Esophagus muscularis mucosa (tissue), 4 donors: ENCODE measurements around the gene PLEKHA8. TPM values are rescaled to one million over a fixed set of nuclear protein-coding genes. Genes with fewer than 3 reads are reported as not detected.

ENCODE experiments used
- DNase-seq: peaks from one replicate; pipeline ENCODE4 v3.0.0-alpha.2; 2017; ENCODE audit errors: extremely low spot score
- H3K27ac ChIP-seq, 4 donors: fragments of 200-600 bp; sonication (generic); replicated peaks in 1 of 4; 1 replicate in 3 of 4; 2 replicates in 1 of 4; pipeline ENCODE4 v1.5.1; 2016 to 2019; ENCODE audit warnings: mild to moderate bottlenecking in 1 of 4
- H3K27me3 ChIP-seq, 4 donors: fragments of 200-600 bp; sonication (generic); one replicate each; pipeline versions ENCODE4 v1.5.1 to v1.6.0; 2016 to 2019
- H3K36me3 ChIP-seq, 4 donors: fragments of 200-600 bp; sonication (generic); one replicate each; pipeline ENCODE4 v1.5.1; 2016 to 2019
- H3K4me1 ChIP-seq, 4 donors: fragments of 200-600 bp; sonication (generic); one replicate each; pipeline ENCODE4 v1.5.1; 2016 to 2019
- H3K4me3 ChIP-seq, 4 donors: fragments of 200-600 bp; sonication (generic); 1 replicate in 2 of 4; 2 replicates in 2 of 4; pipeline ENCODE4 v1.5.1; 2016 to 2019; ENCODE audit warnings: mild to moderate bottlenecking in 4 of 4, moderate library complexity in 1 of 4
- H3K9me3 ChIP-seq, 4 donors: fragments of 200-600 bp; sonication (generic); 1 replicate in 3 of 4; 2 replicates in 1 of 4; pipeline ENCODE4 v1.5.1; 2016 to 2019
- CTCF ChIP-seq, 3 experiments: fragments of 200-600 bp in 2 of 3; fragments of 450-650 bp in 1 of 3; sonication (generic) in 2 of 3; IDR thresholded peaks; one replicate each; pipeline ENCODE4 v1.5.1; 2017 to 2019; ENCODE audit warnings: antibody characterized with exemption in 3 of 3, mild to moderate bottlenecking in 2 of 3, moderate library complexity in 1 of 3
- EP300 ChIP-seq: sonication (generic); formaldehyde crosslinking; IDR thresholded peaks from one replicate; pipeline ENCODE4 v1.6.1; 2017; ENCODE audit warnings: antibody characterized with exemption
- POLR2A ChIP-seq: fragments of 450-650 bp; IDR thresholded peaks from one replicate; pipeline ENCODE4 v1.6.1; 2017; ENCODE audit warnings: antibody characterized with exemption, moderate library complexity, mild to moderate bottlenecking, low read depth
- POLR2AphosphoS5 ChIP-seq, 2 donors: sonication (generic); formaldehyde crosslinking; IDR thresholded peaks; one replicate each; pipeline ENCODE4 v1.6.1; 2017; ENCODE audit warnings: antibody characterized with exemption in 2 of 2
- WGBS: methylation state at CpG from one replicate; pipeline ENCODE4 v1.1.5; 2018; 5-methylcytosine and 5-hydroxymethylcytosine counted together
- intact Hi-C: fragments of 100-400 bp; cut with DNase I; formaldehyde crosslinking; loops from one replicate; pipeline ENCODE4 v1.15.1; 2023
- total RNA-seq, 4 donors: library from RNA; depleted of rRNA; stranded (reverse); fragments of >200 nt; gene quantifications; one replicate each; pipeline versions ENCODE4 v1.1.0 to v1.2.1, GENCODE V29; 2016

Gene PLEKHA8
- total RNA-seq, 4 donors from 2014 or later = 6.6 to 11.9 (median 10.2) TPM

- peaks cover 0 to 63% (median 38%) of the 10 kb centered on the region in 4 donors for H3K36me3 ChIP-seq
- TF ChIP-seq POLR2A = no peak
- TF ChIP-seq POLR2AphosphoS5 (IDR thresholded peaks at IDR 0.05) = no peak
- no peak for TF ChIP-seq CTCF (IDR thresholded peaks at IDR 0.05)
- TF ChIP-seq EP300 = no peak
- intact Hi-C loops = no loop called here
Observed at GRCh38 chr7:30149640-30150272, 121.5 kb downstream of the PLEKHA8 start.

GRCh38 chr7:30150711-30151110 is 122.5 kb downstream of the PLEKHA8 start:
- Histone ChIP-seq H3K27me3 (no peaks in the 10 kb centered on the region), H3K36me3 (peaks cover 0 to 73% (median 39%) of the 10 kb centered on the region in 4 donors), H3K4me3 (no peak overlapping the region), H3K27ac (no peak overlapping the region), H3K4me1 (peaks cover 27 to 54% (median 43%) of the 10 kb centered on the region in 4 donors), H3K9me3 (no peaks in the 10 kb centered on the region)
- intact Hi-C loops = no loop called here
- WGBS = 67% methylated on average over 5 of the region's 7 CpGs
- no peak for TF ChIP-seq EP300
- no peak for TF ChIP-seq POLR2A
- no peak for TF ChIP-seq POLR2AphosphoS5 (IDR thresholded peaks at IDR 0.05)
- TF ChIP-seq CTCF (IDR thresholded peaks at IDR 0.05) = no peak
- no peak for DNase-seq

More at GRCh38 chr7:30149640-30150272, 121.5 kb downstream of the PLEKHA8 start:
- DNase-seq = no peak
- Histone ChIP-seq H3K4me3 (no peak overlapping the region), H3K27ac (no peak overlapping the region), H3K4me1 (peaks cover 30 to 63% (median 52%) of the 10 kb centered on the region in 4 donors), H3K27me3 (no peaks in the 10 kb centered on the region), H3K9me3 (no peaks in the 10 kb centered on the region)
- 96% methylated on average over 7 of the region's 7 CpGs for WGBS

DNA sequence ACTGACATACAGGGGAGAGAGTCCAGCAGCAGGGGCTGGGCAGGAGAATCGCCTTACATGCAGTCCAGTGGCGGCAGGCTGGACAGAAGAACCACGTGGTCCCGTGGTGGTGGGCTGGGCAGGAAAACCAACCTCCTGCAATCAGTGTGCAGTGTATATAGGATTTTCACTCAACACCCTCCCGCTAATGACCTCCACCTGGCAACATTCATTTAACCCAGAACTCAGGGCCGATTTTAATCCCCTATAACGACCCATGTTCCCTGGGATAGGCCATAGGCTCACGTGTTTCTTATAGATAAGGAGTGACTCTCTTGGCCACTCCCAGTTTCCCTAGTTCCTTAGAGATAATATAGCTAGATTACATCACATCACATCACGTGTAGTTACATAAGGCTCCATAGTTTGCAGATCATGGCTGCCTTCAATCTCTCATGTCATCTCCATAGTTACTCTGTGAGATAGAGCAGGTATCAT is 125.9 kb downstream of the PLEKHA8 start:
- intact Hi-C loops = no loop called here
- H3K36me3 ChIP-seq = peaks cover 0 to 85% (median 46%) of the 10 kb centered on the region in 4 donors
- H3K27ac ChIP-seq = no peak overlapping the region
- 92% methylated on average over 8 of the region's 9 CpGs for WGBS
- no peak overlapping the region for H3K4me3 ChIP-seq
- no peak for DNase-seq
- no peaks in the 10 kb centered on the region for H3K27me3 ChIP-seq
- peaks cover 6 to 22% (median 17%) of the 10 kb centered on the region in 4 donors for H3K4me1 ChIP-seq
- H3K9me3 ChIP-seq = no peaks in the 10 kb centered on the region
- TF ChIP-seq CTCF (IDR thresholded peaks at IDR 0.05) = no peak
- TF ChIP-seq EP300 = no peak
- TF ChIP-seq POLR2A = no peak
- TF ChIP-seq POLR2AphosphoS5 (IDR thresholded peaks at IDR 0.05) = no peak

GRCh38 chr7:30155481-30155880 is 127.3 kb downstream of the PLEKHA8 start:
- Histone ChIP-seq H3K27me3 (no peaks in the 10 kb centered on the region), H3K36me3 (peaks cover 0 to 82% (median 47%) of the 10 kb centered on the region in 4 donors), H3K9me3 (no peaks in the 10 kb centered on the region), H3K27ac (no peak overlapping the region), H3K4me1 (peaks cover 8 to 30% (median 25%) of the 10 kb centered on the region in 4 donors), H3K4me3 (no peak overlapping the region)
- no peak for DNase-seq
- TF ChIP-seq POLR2AphosphoS5 (IDR thresholded peaks at IDR 0.05) (no peak), EP300 (no peak), CTCF (IDR thresholded peaks at IDR 0.05) (no peak), POLR2A (no peak)
- 82% methylated on average over 8 of the region's 8 CpGs for WGBS
- intact Hi-C loops = no loop called here
